ENCODE measurements around the gene LMOD1. TPM values are rescaled to one million over a fixed set of nuclear protein-coding genes. Genes with fewer than 3 reads are reported as not detected.
A peak's percentile ranks its signal among the peaks of the same experiment; 100 is the strongest.

The LMOD1 gene
- total and polyA plus RNA-seq, 5 donors from 2014 or later: not detected

GRCh38 chr1:201894343-201895119 is 51.8 kb downstream of the LMOD1 start:
- H3K9me3 Mint-ChIP-seq: peaks cover 0 to 1% (median 0%) of the 10 kb centered on the region in 7 donors
- H3K4me1 Mint-ChIP-seq: peaks cover 4 to 15% (median 8%) of the 10 kb centered on the region in 4 donors
- Histone ChIP-seq H3K9me3 (ENCODE audit: control insufficient read depth in 2 of 2, low read length in 2 of 2) (no peaks in the 10 kb centered on the region), H3K4me3 (ENCODE audit: low read depth, low read length) (no peak overlapping the region), H3K27ac (ENCODE audit: insufficient read depth, low read length, poor library complexity, severe bottlenecking) (no peak overlapping the region), H3K36me3 (ENCODE audit: control insufficient read depth, insufficient read depth, low read length) (no peaks in the 10 kb centered on the region), H3K4me1 (ENCODE audit: control insufficient read depth, insufficient read depth, low read length, poor library complexity, severe bottlenecking) (peaks cover under 1% of the 10 kb centered on the region), H3K27me3 (ENCODE audit: control insufficient read depth, insufficient read depth, low read length) (peaks cover 8% of the 10 kb centered on the region)
- peak overlapping the region in 1 of 3 donors; percentile 42 for H3K27ac Mint-ChIP-seq
- no peak for DNase-seq
- peaks cover 31% of the 10 kb centered on the region for H3K27me3 Mint-ChIP-seq
- no peak for ATAC-seq (ENCODE audit: low read depth in 2 of 2)
- no peak overlapping the region for H3K4me3 Mint-ChIP-seq
- H3K36me3 Mint-ChIP-seq: no peaks in the 10 kb centered on the region

GRCh38 chr1:201893431-201893830 is 52.9 kb downstream of the LMOD1 start:
- Histone ChIP-seq H3K27ac (ENCODE audit: insufficient read depth, low read length, poor library complexity, severe bottlenecking) (no peak overlapping the region), H3K4me3 (ENCODE audit: low read depth, low read length) (no peak overlapping the region), H3K36me3 (ENCODE audit: control insufficient read depth, insufficient read depth, low read length) (no peaks in the 10 kb centered on the region), H3K27me3 (ENCODE audit: control insufficient read depth, insufficient read depth, low read length) (peaks cover 11% of the 10 kb centered on the region), H3K4me1 (ENCODE audit: control insufficient read depth, insufficient read depth, low read length, poor library complexity, severe bottlenecking) (peaks cover 11% of the 10 kb centered on the region), H3K9me3 (ENCODE audit: control insufficient read depth in 2 of 2, low read length in 2 of 2) (no peaks in the 10 kb centered on the region)
- Mint-ChIP-seq H3K27ac (no peak overlapping the region), H3K36me3 (no peaks in the 10 kb centered on the region), H3K27me3 (peaks cover 30% of the 10 kb centered on the region), H3K4me1 (peaks cover 4 to 17% (median 10%) of the 10 kb centered on the region in 4 donors), H3K4me3 (no peak overlapping the region), H3K9me3 (peaks cover 0 to 1% (median 0%) of the 10 kb centered on the region in 7 donors)
- no peak for DNase-seq
- ATAC-seq (ENCODE audit: low read depth in 2 of 2): no peak

GRCh38 chr1:201892211-201892610 is 54.1 kb downstream of the LMOD1 start:
- Mint-ChIP-seq H3K36me3 (no peaks in the 10 kb centered on the region), H3K9me3 (peaks cover 0 to 1% (median 0%) of the 10 kb centered on the region in 7 donors), H3K4me3 (no peak overlapping the region), H3K4me1 (peaks cover 4 to 18% (median 10%) of the 10 kb centered on the region in 4 donors), H3K27ac (no peak overlapping the region), H3K27me3 (peaks cover 42% of the 10 kb centered on the region)
- no peak overlapping the region for H3K4me3 ChIP-seq (ENCODE audit: low read depth, low read length)
- H3K27ac ChIP-seq (ENCODE audit: insufficient read depth, low read length, poor library complexity, severe bottlenecking): no peak overlapping the region
- ATAC-seq (ENCODE audit: low read depth in 2 of 2) (no peak), DNase-seq (no peak)
- no peaks in the 10 kb centered on the region for H3K36me3 ChIP-seq (ENCODE audit: control insufficient read depth, insufficient read depth, low read length)
- peaks cover 19% of the 10 kb centered on the region for H3K27me3 ChIP-seq (ENCODE audit: control insufficient read depth, insufficient read depth, low read length)
- peaks cover 13% of the 10 kb centered on the region for H3K4me1 ChIP-seq (ENCODE audit: control insufficient read depth, insufficient read depth, low read length, poor library complexity, severe bottlenecking)
- no peaks in the 10 kb centered on the region for H3K9me3 ChIP-seq (ENCODE audit: control insufficient read depth in 2 of 2, low read length in 2 of 2)

GRCh38 chr1:201891451-201892045 is 54.8 kb downstream of the LMOD1 start:
- peaks cover 0 to 1% (median 0%) of the 10 kb centered on the region in 7 donors for H3K9me3 Mint-ChIP-seq
- H3K27me3 ChIP-seq (ENCODE audit: control insufficient read depth, insufficient read depth, low read length): peaks cover 19% of the 10 kb centered on the region

GRCh38 chr1:201890806-201891450 is 55.4 kb downstream of the LMOD1 start:
- H3K4me3 ChIP-seq (ENCODE audit: low read depth, low read length): no peak overlapping the region
- Mint-ChIP-seq H3K27me3 (peaks cover 49% of the 10 kb centered on the region), H3K36me3 (no peaks in the 10 kb centered on the region), H3K4me1 (peaks cover under 1 to 15% (median 6%) of the 10 kb centered on the region in 4 donors), H3K27ac (no peak overlapping the region), H3K9me3 (peaks cover 0 to 1% (median 0%) of the 10 kb centered on the region in 7 donors), H3K4me3 (no peak overlapping the region)
- H3K4me1 ChIP-seq (ENCODE audit: control insufficient read depth, insufficient read depth, low read length, poor library complexity, severe bottlenecking): peaks cover 13% of the 10 kb centered on the region
- no peaks in the 10 kb centered on the region for H3K36me3 ChIP-seq (ENCODE audit: control insufficient read depth, insufficient read depth, low read length)
- H3K9me3 ChIP-seq (ENCODE audit: control insufficient read depth in 2 of 2, low read length in 2 of 2): no peaks in the 10 kb centered on the region
- H3K27me3 ChIP-seq (ENCODE audit: control insufficient read depth, insufficient read depth, low read length): peaks cover 19% of the 10 kb centered on the region
- DNase-seq (no peak), ATAC-seq (ENCODE audit: low read depth in 2 of 2) (no peak)
- H3K27ac ChIP-seq (ENCODE audit: insufficient read depth, low read length, poor library complexity, severe bottlenecking): no peak overlapping the region

More at GRCh38 chr1:201891451-201892045, 54.8 kb downstream of the LMOD1 start:
- Histone ChIP-seq H3K27ac (ENCODE audit: insufficient read depth, low read length, poor library complexity, severe bottlenecking) (no peak overlapping the region), H3K4me1 (ENCODE audit: control insufficient read depth, insufficient read depth, low read length, poor library complexity, severe bottlenecking) (peaks cover 13% of the 10 kb centered on the region), H3K4me3 (ENCODE audit: low read depth, low read length) (no peak overlapping the region), H3K9me3 (ENCODE audit: control insufficient read depth in 2 of 2, low read length in 2 of 2) (no peaks in the 10 kb centered on the region), H3K36me3 (ENCODE audit: control insufficient read depth, insufficient read depth, low read length) (no peaks in the 10 kb centered on the region)
- H3K4me3 Mint-ChIP-seq: no peak overlapping the region
- peaks cover 48% of the 10 kb centered on the region for H3K27me3 Mint-ChIP-seq
- no peaks in the 10 kb centered on the region for H3K36me3 Mint-ChIP-seq
- peaks cover 4 to 20% (median 10%) of the 10 kb centered on the region in 4 donors for H3K4me1 Mint-ChIP-seq
- ATAC-seq (ENCODE audit: low read depth in 2 of 2) (no peak), DNase-seq (no peak)
- H3K27ac Mint-ChIP-seq: no peak overlapping the region

- Mint-ChIP-seq H3K9me3 (peaks cover 0 to 1% (median 0%) of the 10 kb centered on the region in 7 donors), H3K4me3 (no peak overlapping the region)
- H3K27me3 ChIP-seq (ENCODE audit: control insufficient read depth, insufficient read depth, low read length): peaks cover 19% of the 10 kb centered on the region
These were observed 56.1 kb downstream of the LMOD1 start for GRCh38 chr1:201890223-201890622.

GRCh38 chr1:201889090-201889968 is 57.0 kb downstream of the LMOD1 start:
- Mint-ChIP-seq H3K27me3 (peaks cover 54% of the 10 kb centered on the region), H3K36me3 (no peaks in the 10 kb centered on the region), H3K4me1 (peaks cover 0 to 14% (median 5%) of the 10 kb centered on the region in 4 donors), H3K27ac (no peak overlapping the region), H3K9me3 (peaks cover 0 to 1% (median 0%) of the 10 kb centered on the region in 7 donors), H3K4me3 (peak overlapping the region; percentile 34 to 76 (median 69))
- H3K27ac ChIP-seq (ENCODE audit: insufficient read depth, low read length, poor library complexity, severe bottlenecking): no peak overlapping the region
- H3K9me3 ChIP-seq (ENCODE audit: control insufficient read depth in 2 of 2, low read length in 2 of 2): no peaks in the 10 kb centered on the region
- H3K4me3 ChIP-seq (ENCODE audit: low read depth, low read length): no peak overlapping the region
- no peaks in the 10 kb centered on the region for H3K36me3 ChIP-seq (ENCODE audit: control insufficient read depth, insufficient read depth, low read length)
- ATAC-seq (ENCODE audit: low read depth in 2 of 2) (no peak), DNase-seq (no peak)
- H3K4me1 ChIP-seq (ENCODE audit: control insufficient read depth, insufficient read depth, low read length, poor library complexity, severe bottlenecking): peaks cover 13% of the 10 kb centered on the region
- peaks cover 19% of the 10 kb centered on the region for H3K27me3 ChIP-seq (ENCODE audit: control insufficient read depth, insufficient read depth, low read length)

More at GRCh38 chr1:201890223-201890622, 56.1 kb downstream of the LMOD1 start:
- Histone ChIP-seq H3K36me3 (ENCODE audit: control insufficient read depth, insufficient read depth, low read length) (no peaks in the 10 kb centered on the region), H3K4me3 (ENCODE audit: low read depth, low read length) (no peak overlapping the region), H3K4me1 (ENCODE audit: control insufficient read depth, insufficient read depth, low read length, poor library complexity, severe bottlenecking) (peaks cover 13% of the 10 kb centered on the region), H3K27ac (ENCODE audit: insufficient read depth, low read length, poor library complexity, severe bottlenecking) (no peak overlapping the region), H3K9me3 (ENCODE audit: control insufficient read depth in 2 of 2, low read length in 2 of 2) (no peaks in the 10 kb centered on the region)
- ATAC-seq (ENCODE audit: low read depth in 2 of 2): no peak
- DNase-seq: no peak
- no peak overlapping the region for H3K27ac Mint-ChIP-seq
- H3K27me3 Mint-ChIP-seq: peaks cover 50% of the 10 kb centered on the region
- H3K4me1 Mint-ChIP-seq: peaks cover 0 to 13% (median 4%) of the 10 kb centered on the region in 4 donors
- H3K36me3 Mint-ChIP-seq: no peaks in the 10 kb centered on the region

All from CD4-positive, CD25-positive, alpha-beta regulatory T cell (primary cell).